GM19395 (cell line): Measurements from ENCODE around the gene TBC1D13.
"Not testable (repeated sequence)": the region's sequence is repeated elsewhere in the genome, so short reads cannot be mapped to it uniquely, and the experiment has no call there.

Source experiments
- ATAC-seq: cut with Tn5 transposase; IDR thresholded peaks from one replicate; pipeline ENCODE4 v1.9.1; 2021; ENCODE audit warnings: mild to moderate bottlenecking, moderate library complexity; ENCODE audit not compliant: unreplicated experiment

The TBC1D13 gene

DNA sequence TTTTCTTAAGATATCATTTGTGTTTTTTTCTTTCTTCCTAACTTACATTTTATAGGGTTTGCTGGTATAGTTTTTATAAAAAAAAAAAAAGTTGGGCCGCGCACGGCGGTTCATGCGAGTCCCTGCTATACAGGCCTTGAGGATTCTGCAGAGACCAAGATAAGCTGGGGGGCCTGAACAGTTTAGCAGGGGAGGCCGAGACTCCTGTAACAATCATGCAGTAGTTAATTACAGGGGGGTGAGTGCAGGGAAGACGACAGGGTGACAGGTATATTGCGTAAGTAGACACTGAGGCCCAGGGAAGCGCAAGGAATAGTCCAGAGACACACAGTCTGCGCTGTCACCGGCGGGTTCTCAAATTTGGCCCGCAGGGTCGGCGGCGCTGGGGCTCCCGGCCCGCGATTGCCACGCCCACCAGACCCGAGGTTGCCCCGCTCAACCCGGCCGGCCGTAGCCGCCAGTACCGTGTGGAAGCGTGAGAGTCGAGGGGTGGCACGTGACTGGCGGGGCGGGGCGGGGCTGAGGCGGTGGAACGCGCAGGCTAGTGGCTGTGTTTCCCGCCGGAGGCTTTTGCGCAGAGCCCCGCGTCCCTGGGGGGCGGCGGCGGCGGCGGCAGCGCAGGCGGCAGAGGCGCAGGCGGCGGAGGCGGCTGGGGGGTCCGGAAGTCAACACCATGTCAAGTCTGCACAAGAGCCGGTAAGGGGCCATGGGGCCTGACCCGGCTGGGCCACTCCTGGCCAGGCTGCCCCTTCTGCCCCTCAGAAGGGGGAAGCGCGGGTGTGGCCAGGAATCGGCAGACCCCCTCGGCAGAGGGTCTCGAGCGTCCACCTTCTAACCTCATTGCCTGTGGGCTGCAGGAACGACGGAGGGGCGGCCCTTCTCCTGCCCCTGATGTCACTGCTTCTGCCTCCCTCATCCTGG, at the start of gene TBC1D13:
TSS of gene TBC1D13 (plus strand) at position 573 of the 921 bp plus-strand sequence. CDS start at position 674, 101 bp downstream.
- ATAC-seq = peak; percentile 89

GRCh38 chr9:128742401-128742800, 44.7 kb upstream of the TBC1D13 start:
- no peak for ATAC-seq

DNA sequence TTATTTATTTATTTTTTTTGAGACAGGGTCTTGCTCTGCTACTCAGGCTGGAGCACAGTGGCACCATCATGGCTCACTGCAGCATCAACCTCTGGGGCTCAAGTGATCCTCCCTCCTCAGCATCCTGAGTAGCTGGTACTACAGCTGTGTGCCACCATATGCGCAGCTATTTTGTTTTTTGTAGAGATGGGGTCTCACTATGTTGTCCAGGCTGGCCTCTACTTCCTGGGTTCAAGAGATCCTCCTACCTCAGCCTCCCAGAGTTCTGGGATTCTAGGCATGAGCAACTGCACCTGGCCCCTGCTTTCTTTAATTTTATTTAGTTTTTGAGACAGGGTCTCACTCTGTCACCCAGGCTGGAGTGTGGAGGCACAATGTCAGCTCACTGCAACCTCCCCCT, 43.6 kb upstream of the TBC1D13 start:
- no peak for ATAC-seq

- no peak for ATAC-seq
These were observed 39.8 kb upstream of the TBC1D13 start for GRCh38 chr9:128747241-128747640.

- ATAC-seq = no peak
These were observed 36.0 kb upstream of the TBC1D13 start for GRCh38 chr9:128750926-128751595.

- no peak for ATAC-seq
These were observed 33.4 kb upstream of the TBC1D13 start for GRCh38 chr9:128753627-128754026.

GRCh38 chr9:128757602-128758001, 29.5 kb upstream of the TBC1D13 start:
- ATAC-seq = no peak

- no peak for ATAC-seq
These were observed 24.2 kb upstream of the TBC1D13 start for GRCh38 chr9:128762671-128763449.

GRCh38 chr9:128764361-128764760, 22.7 kb upstream of the TBC1D13 start:
- ATAC-seq = no peak

DNA sequence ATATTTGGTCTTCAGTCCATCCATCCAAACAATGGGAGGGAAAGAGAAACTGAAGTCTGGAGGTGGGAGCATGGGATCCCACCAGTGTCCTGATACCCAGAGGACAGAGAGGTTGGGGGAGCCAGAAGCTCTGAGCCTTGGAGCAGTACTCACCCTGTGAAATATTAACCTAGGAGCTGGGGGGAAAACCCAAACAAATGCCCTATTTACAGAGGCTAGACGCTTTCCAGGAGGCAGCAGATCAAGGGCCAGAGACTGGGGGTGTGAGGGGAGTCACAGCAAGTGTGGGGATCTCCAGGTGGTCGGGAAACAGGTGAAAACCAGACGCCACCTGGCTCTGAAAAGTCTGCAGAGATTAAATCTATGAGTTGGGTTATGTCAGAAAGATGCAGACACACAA, 21.6 kb upstream of the TBC1D13 start:
- no peak for ATAC-seq

DNA sequence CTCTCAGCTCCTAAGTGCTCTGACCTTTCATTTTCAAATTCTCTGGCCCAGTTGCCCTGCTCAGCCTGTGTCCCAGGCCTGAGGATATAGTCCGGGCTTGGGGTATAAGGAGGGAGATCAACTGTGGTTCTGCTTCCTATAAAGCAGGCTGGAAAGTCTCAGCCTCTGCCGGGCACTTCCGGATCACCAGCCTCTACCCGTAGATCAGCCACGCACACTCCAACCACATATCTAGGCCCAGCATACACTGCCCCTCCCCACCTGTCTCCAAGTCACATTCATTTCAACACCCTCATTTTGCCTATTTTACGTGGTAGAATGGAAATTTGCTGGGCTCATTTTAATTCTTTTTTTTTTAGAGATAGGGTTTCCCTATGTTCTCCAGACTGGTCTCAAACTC, 18.4 kb upstream of the TBC1D13 start:
- ATAC-seq = no peak

GRCh38 chr9:128770286-128771030, 16.6 kb upstream of the TBC1D13 start:
- no peak for ATAC-seq

- ATAC-seq = peak; percentile 34
These were observed 15.8 kb upstream of the TBC1D13 start for GRCh38 chr9:128771094-128771721.

- ATAC-seq = peak; percentile 92
These were observed 15.1 kb upstream of the TBC1D13 start, which contains the start of gene ZER1 for GRCh38 chr9:128771745-128772519. ZER1 (minus strand) TSS chr9:128771927; CDS start chr9:128755565, 16,362 bp downstream.

DNA sequence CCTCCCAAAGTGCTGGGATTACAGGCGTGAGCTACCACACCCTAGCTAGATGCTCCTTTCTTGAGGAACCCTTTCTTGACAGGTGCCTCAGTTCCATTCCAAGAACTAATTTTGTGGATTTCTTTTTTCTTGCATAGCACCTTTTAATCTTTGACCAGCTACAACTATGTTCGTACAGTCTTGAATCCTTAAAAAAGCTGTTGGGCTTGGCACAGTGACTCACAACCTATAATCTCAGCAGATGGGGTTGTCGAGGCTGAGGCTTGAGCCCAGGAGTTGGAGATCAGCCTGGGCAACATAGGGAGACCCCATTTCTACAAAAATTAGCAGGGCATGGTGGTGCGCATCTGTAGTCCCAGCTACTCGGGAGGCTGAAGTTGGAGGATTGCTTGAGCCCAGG, 14.0 kb upstream of the TBC1D13 start:
- no peak for ATAC-seq

DNA sequence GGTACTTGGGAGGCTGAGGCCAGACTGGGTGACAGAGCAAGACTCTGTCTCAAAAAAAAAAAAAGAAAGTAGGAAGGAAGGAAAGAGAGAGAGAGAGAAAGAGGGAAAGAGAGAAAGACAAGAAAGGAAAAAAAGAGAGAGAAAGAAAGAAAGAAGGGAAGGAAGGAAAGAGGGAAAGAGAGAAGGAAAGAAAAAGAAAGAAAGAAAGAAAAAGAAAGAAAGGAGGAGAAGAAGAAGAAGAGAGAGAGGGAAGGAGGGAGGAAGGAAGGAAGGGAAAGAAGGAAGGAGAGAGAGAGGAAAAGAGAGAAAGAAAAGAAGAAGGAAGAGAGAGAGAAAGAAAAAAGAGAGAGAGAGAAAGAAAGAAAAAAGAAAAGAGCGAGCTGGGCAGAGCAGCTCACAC, 12.2 kb upstream of the TBC1D13 start:
- no peak for ATAC-seq

DNA sequence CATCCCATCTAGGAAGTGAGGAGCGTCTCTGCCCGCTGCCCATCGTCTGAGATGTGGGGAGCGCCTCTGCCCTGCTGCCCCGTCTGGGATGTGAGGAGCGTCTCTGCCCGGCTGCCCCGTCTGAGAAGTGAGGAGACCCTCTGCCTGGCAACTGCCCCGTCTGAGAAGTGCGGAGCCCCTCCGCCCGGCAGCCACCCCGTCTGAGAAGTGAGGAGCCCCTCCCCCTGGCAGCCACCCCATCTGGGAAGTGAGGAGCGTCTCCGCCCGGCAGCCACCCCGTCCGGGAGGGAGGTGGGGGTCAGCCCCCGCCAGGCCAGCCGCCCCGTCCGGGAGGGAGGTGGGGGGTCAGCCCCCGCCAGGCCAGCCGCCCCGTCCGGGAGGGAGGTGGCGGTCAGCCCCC, 7.0 kb upstream of the TBC1D13 start:
- ATAC-seq = not testable (repeated sequence)

- no peak for ATAC-seq
These were observed 5.6 kb upstream of the TBC1D13 start for GRCh38 chr9:128781187-128782070.
